ENCODE results near the gene MSI2. TPM values are rescaled to one million over a fixed set of nuclear protein-coding genes. Genes with fewer than 3 reads are reported as not detected.

The MSI2 gene
- total RNA-seq, 1 donor from 2014 or later, result 21.1 TPM

GRCh38 chr17:57372156-57372555 lies 115.8 kb downstream of the MSI2 start:
- Histone ChIP-seq H3K36me3 (ENCODE audit: control insufficient read depth, insufficient read depth, low read length) (no peaks in the 10 kb centered on the region), H3K27me3 (ENCODE audit: control insufficient read depth, insufficient read depth, low read length) (no peaks in the 10 kb centered on the region), H3K4me3 (ENCODE audit: low read depth, low read length) (no peak overlapping the region)
- no peak for FAIRE-seq
- no peak for TF ChIP-seq CTCF (IDR thresholded peaks at IDR 0.05; ENCODE audit: insufficient read depth, low read length, severe bottlenecking)
- peak; percentile 81 for DNase-seq (ENCODE audit: low read depth)

GRCh38 chr17:57373048-57373447 lies 116.7 kb downstream of the MSI2 start:
- TF ChIP-seq CTCF (IDR thresholded peaks at IDR 0.05; ENCODE audit: insufficient read depth, low read length, severe bottlenecking), result no peak
- Histone ChIP-seq H3K4me3 (ENCODE audit: low read depth, low read length) (no peak overlapping the region), H3K27me3 (ENCODE audit: control insufficient read depth, insufficient read depth, low read length) (no peaks in the 10 kb centered on the region), H3K36me3 (ENCODE audit: control insufficient read depth, insufficient read depth, low read length) (no peaks in the 10 kb centered on the region)
- FAIRE-seq, result no peak
- DNase-seq (ENCODE audit: low read depth), result no peak

DNA sequence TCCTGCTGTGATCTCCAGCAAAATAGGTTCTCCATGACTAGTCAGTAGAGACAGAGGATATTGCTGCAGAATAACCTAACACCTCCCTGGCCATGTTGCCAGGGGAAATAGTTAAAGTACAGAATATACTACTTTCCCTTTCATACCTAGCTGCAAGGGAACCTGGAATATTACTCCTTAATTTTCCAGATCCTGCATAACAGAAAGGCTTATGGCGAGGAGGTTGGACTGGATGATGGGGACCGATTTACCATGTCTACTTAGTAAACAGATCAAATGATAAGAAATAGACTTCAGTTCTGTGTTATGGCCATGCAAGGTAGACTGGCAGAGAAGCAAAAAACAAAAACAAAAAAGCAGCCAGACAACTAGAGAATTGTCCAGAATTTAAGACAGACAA lies 117.4 kb downstream of the MSI2 start:
- Histone ChIP-seq H3K36me3 (ENCODE audit: control insufficient read depth, insufficient read depth, low read length) (no peaks in the 10 kb centered on the region), H3K27me3 (ENCODE audit: control insufficient read depth, insufficient read depth, low read length) (no peaks in the 10 kb centered on the region), H3K4me3 (ENCODE audit: low read depth, low read length) (no peak overlapping the region)
- no peak for DNase-seq (ENCODE audit: low read depth)
- TF ChIP-seq CTCF (IDR thresholded peaks at IDR 0.05; ENCODE audit: insufficient read depth, low read length, severe bottlenecking), result no peak
- no peak for FAIRE-seq

DNA sequence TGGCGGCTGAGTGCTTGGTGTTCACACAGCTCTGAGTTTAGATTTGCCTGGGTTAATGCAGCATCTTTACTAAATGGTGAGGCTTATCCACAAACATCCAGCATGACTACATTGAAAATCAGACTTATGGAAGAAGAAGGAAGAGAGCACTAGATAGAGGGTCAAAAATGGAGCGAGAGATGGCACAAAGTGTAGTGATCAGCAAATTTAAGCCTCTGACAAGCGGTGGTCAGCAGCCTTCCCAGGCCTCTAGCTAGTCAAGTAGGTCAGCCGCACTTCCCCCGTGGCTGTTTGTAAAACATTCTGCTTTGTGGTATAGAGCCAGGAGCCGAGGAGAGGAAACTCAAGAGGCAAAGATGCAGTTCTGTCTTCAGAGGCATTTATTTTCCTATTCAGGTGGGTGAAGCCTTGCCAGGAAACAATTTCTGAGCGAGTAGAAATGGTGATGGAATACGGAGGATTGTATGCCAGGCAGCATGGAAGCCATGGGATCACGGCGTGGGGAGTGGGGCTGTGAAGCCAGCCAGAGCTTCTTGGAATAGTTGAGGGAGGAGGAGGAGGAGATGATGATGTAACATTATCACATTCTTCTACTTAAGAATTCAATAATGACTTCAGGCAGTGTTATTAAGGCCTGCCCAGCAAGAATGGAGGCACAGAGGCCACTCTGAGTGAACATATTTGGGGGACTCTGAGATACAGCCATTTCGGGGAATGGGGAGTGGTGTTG lies 118.9 kb downstream of the MSI2 start:
- no peak for TF ChIP-seq CTCF (IDR thresholded peaks at IDR 0.05; ENCODE audit: insufficient read depth, low read length, severe bottlenecking)
- FAIRE-seq (no peak), DNase-seq (ENCODE audit: low read depth) (no peak)
- no peaks in the 10 kb centered on the region for H3K27me3 ChIP-seq (ENCODE audit: control insufficient read depth, insufficient read depth, low read length)
- H3K4me3 ChIP-seq (ENCODE audit: low read depth, low read length), result no peak overlapping the region
- no peaks in the 10 kb centered on the region for H3K36me3 ChIP-seq (ENCODE audit: control insufficient read depth, insufficient read depth, low read length)

DNA sequence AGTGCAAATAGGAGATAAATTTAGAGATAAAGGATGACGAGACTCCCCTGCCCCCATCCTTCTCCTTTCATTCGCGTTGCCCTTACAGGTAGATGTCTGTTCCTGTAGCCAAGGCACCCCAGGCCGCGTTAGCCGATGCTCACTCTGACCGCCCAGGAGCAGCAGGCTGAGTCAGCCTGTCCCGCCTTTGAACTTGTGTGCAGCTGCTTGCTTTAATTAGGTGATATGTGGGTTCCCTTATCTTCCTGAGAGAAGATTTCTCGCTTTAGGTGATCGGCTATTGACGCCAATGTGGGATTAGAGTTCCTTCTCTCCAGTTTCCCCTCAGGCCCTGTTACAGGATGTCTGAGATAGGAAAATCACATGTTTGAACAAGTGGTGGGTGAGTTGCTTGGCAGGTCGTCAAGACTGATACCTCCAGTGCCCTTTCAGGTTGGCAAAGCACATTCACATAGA lies 119.5 kb downstream of the MSI2 start:
- Histone ChIP-seq H3K36me3 (ENCODE audit: control insufficient read depth, insufficient read depth, low read length) (no peaks in the 10 kb centered on the region), H3K27me3 (ENCODE audit: control insufficient read depth, insufficient read depth, low read length) (no peaks in the 10 kb centered on the region), H3K4me3 (ENCODE audit: low read depth, low read length) (no peak overlapping the region)
- DNase-seq (ENCODE audit: low read depth) (peak; percentile 96), FAIRE-seq (peak; percentile 32)
- no peak for TF ChIP-seq CTCF (IDR thresholded peaks at IDR 0.05; ENCODE audit: insufficient read depth, low read length, severe bottlenecking)

GRCh38 chr17:57377094-57377493 lies 120.8 kb downstream of the MSI2 start:
- DNase-seq (ENCODE audit: low read depth) (peak; percentile 41), FAIRE-seq (no peak)
- H3K4me3 ChIP-seq (ENCODE audit: low read depth, low read length), result no peak overlapping the region
- TF ChIP-seq CTCF (IDR thresholded peaks at IDR 0.05; ENCODE audit: insufficient read depth, low read length, severe bottlenecking), result no peak
- H3K27me3 ChIP-seq (ENCODE audit: control insufficient read depth, insufficient read depth, low read length), result no peaks in the 10 kb centered on the region
- H3K36me3 ChIP-seq (ENCODE audit: control insufficient read depth, insufficient read depth, low read length), result no peaks in the 10 kb centered on the region

All from bronchial epithelial cell (primary cell).